Effector CD8-positive, alpha-beta T cell (primary cell): ENCODE results near the gene SNTG2.
"Not testable (repeated sequence)": the region's sequence is repeated elsewhere in the genome, so short reads cannot be mapped to it uniquely, and the experiment has no call there.

Experiments
- DNase-seq: peaks from one replicate; lab custom pipeline; 2025; lab: John Stamatoyannopoulos, UW

Gene SNTG2

DNA sequence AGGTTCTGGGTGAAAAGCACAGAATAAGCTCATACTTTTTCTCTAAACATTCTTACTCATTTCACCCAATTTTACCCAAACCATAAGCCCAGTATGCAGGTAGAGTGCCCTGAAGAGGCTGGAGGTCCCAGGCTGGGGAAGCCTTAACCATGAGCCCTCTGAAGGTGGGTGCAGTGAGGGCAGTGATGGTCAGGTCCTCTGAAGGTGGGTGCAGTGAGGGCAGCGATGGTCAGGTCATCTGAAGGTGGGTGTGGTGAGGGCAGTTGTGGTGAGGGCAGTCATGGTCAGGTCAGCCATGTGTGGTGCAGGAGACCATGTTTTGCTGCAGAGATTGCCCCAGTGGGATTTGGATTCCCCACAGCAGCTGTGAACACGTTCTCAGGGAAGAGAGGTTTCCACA, 148.8 kb downstream of the SNTG2 start:
- DNase-seq: no peak

DNA sequence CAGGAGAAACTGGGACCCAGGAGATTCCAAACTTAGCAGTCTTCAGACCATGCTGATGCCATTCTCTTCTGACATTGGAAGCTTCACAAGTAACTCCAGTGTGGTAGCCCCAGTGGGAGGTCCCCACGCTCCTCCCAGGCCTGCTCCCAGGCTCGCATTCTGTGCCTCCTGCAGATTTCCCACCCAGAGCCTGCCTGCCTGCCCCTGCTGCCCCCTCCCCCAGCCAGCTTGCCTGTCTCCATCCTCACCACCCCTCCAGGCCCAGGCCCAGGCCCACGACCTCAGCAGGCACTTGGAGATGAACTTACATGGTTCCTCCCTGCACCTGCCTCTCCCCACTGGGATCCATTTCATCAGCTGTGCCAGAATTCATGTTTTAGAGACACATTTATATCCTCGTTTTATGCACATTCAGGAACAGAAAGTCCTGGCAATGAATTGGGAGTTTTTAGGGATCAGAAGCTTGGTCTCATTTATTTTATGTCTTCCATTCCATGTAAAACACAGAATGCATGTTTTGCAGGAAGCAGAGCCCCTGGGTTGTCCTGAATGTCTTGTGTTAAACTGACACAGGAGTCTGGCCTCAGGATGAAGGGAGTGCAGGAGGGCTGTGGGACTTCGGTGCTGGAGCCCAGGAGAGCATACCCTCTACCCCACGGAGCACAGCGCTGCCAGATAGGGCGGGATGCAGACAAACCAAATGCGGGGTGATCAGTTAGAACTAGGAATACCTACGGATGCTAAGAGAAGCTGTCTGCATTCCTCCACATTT, 150.5 kb downstream of the SNTG2 start:
- no peak for DNase-seq

DNA sequence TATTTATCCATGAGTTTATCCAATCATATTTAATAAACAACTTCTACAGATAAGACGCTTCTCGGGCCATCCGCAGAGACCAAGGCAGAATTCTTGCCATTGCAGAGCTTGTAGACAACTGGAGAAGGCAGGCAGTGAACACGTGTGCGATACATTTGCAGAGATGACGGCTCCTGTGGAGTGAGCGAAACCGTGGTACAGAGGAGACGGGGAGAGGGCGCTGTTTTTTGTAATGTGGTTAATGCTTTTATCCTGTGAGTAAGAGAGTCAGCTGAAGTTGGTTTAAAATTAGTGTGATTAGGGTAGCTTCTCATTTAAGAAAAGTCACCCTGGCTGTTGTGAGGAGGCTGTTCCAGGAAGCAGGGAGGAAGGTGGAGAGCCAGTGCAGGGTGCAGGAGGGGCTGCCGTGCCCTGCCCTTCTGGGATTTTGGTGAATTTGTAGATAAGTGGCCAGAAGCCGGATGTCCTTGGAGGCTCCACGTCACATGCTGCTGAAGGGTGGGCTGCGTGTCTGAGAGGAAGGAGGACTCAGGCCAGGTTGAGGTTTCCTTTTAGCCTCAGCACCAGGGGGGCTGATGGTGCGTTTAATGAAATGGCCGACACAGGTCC, 151.4 kb downstream of the SNTG2 start:
- no peak for DNase-seq

DNA sequence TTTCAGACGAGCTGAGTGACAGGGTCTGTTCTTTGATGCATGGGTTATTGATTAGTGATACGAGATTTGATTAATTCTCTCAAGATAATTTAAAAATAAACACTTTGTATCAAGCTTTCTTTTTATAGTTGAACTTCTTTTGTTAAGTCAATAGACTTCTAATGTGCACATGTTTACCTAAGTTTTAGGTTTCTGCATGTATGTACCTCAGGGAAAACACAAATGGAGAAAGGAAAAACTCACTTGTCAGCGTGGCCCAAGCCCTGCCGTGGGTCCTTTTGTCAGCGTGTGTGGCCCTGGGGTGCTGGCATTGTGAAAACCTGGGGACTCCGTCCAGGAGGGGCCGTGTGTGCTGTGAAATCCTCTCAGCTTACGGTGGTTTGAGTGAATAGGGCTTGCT, 153.7 kb downstream of the SNTG2 start:
- DNase-seq: no peak

DNA sequence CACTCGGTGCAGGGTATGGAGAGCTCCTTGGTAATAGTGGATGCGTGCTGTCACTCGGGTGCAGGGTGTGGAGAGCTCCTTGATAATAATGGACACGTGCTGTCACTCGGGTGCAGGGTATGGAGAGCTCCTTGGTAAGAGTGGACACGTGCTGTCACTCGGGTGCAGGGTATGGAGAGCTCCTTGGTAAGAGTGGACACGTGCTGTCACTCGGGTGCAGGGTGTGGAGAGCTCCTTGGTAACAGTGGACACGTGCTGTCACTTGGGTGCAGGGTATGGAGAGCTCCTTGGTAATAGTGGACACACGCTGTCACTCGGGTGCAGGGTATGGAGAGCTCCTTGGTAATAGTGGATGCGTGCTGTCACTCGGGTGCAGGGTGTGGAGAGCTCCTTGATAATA, 155.7 kb downstream of the SNTG2 start:
- not testable (repeated sequence) for DNase-seq

DNA sequence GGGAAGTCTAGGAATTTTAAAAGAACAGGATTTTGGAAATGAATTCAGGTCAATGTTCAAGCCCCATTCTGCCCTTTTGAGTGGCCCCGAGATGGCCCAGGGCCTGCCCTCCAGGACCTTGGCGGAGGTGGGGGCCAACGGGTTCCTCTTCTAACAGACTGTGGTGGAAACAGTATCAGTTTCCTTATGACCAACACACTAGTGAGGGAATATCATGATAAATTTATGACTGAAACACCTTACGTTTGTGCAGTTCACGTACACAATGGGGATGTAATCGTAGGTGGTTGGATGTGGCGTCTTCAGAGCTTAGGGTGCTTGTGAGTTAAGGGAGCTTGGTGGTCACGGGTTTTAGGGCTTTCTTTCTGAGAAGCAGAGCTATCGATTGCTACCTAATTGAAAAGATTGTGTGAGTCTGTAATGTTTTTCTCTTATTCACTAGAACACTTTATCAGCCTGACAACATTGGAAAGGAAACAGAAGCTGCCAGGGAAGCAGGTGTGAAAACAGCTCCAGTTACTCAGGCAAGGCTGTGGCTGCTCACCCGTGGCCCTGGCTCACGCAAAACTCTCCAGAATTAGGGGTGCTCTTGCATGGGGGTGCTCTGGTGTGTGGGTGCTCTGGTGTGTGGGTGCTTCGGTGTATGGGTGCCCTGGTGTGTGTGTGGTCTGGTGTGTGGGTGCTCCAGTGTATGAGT, 165.3 kb downstream of the SNTG2 start:
- DNase-seq: no peak

DNA sequence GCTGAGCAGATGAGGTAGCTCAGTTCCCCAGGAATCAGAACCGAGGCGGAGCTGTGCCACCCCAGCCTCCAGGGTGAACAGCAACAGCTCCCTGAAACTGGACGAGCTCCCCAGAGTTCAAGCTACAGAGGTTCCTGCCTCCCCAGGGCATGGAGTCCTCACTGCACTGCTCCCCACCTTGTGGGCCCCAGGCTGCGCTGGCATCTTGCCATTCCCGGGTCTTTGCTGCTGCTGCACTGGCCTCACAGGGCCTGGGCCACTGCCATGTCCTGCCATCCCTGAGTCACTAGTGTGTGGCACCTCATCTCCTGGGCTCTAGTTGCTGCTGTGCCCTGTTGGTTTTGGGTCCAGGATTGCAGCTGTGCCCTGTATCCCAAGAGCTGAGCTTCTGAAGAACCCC, 166.9 kb downstream of the SNTG2 start:
- no peak for DNase-seq

DNA sequence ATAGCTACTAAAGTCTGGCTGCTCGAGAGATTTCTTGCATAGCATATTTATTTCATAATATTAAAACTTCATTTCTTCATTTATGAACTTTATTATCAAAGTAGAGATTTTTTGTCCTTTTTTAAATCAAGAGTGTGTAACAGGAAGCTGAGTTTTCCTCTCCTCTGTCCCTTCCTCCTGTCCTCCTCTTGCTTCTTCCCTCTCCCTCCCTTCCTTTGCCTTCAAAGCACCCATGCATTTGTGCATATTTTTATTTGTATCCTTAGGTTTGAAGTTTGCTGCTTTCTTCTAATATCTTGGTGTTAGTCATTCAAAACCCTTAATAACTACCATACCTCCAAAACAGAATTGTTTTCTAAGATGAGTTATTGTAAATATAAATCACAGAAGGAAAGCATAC, 174.6 kb downstream of the SNTG2 start:
- no peak for DNase-seq

DNA sequence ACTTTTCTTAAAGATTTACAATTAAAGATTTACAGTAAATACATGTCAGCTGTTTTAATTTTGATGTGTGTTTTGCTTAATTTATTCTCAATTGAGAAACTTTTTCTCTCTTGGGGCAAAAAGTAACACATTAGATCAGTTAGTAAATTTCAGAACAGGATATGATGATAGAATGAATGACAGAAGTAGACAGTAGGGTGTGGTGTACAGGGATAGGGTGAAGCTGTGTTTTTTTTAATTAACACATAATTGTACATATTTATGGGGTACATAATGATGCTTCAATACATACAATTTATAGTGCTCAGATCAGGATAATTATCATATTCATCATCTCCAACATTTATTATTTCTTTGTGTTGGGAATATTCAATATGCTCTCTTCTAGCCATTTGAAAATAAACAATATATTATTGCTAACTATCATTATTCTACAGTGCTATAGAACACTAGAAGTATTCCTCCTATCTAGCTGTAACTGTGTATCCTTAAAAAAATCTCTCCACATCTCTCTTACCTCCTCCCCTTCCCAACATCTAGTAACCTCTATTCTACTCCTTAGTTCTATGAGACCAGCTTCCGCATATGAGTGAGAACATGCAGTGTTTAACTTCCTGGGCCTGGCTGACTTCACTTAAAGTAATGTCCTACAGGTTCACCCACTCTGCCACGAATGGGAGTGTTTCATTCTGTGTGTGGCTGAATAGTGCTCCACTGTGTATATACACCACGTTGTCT, 175.2 kb downstream of the SNTG2 start:
- no peak for DNase-seq

DNA sequence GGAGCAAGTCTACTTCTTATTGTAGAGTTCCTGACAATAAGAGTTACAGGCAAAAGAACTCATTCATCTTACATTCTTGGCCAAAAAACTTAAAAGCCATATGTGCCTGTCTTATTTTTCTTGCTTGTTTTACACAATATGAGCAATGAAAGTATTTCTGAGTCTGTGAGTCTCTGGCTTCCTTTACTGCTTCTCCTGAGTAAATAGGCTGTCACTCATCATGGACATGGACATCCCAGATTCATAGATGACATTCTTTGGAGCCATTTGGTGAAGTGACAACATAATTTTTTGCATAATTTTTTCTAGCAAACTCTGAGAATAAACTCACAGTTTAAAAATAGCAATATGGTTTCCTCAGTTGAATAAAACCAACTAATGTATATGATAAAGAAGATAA, 179.3 kb downstream of the SNTG2 start:
- no peak for DNase-seq

DNA sequence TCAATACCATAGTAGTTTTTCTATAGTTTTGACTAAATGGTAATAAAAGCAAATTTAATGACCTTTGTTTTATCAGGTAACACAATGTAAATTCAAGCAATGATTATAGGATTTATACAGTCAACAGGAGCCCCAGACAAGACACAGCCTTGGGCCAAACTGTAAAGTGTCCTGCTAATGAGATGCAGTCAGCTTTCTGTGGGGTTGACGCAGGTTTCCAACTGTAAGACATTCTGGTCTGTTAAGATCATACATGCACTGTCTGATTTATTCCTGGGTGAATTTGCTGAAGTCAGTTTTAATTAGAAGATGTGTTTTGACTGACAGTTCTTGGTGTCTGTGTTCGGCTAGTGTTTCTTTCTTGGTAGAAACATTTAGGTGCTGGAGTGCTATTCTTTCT, 180.3 kb downstream of the SNTG2 start:
- DNase-seq: no peak

DNA sequence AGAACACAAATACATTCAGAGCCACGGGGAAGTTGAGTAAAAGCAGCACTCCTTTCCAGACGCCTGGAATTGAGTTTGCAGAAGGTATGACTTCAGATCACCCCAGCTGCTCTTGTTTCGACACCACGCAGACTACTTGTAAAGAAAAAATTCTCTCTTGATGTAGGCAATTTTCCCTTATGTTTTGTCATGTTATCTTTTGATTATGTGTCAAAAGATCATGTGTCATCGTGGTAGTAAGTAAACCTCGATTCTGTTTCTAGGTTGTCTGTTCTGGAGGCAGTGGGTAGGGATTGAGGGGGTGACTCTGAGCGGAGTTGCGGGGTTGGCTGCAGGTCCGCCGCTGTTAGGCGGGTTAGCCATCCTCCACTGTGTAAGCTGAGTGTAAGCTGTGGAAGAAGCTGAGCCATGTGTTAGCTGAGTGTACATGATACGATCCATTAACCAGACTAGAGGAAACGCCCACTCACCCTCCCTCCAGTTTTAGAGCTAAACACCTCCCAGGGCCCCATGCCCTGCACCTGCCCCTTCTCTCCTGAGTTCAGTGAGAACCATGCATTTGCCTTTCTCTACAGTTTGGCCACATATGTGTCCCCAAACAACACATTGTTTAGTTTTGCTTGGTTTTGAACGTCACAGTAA, 181.8 kb downstream of the SNTG2 start:
- no peak for DNase-seq

DNA sequence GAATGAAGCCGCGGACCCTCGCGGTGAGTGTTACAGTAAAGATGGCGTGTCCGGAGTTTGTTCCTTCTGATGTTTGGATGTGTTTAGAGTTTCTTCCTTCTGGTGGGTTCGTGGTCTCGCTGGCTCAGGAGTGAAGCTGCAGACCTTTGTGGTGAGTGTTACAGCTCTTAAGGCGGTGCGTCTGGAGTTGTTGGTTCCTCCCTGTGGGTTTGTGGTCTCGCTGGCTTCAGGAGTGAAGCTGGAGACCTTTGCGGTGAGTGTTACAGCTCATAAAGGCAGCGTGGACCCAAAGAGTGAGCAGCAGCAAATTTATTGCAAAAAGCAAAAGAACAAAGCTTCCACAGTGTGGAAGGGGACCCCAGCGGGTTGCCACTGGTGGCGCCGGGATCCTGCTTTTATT, 183.2 kb downstream of the SNTG2 start:
- DNase-seq: not testable (repeated sequence)

DNA sequence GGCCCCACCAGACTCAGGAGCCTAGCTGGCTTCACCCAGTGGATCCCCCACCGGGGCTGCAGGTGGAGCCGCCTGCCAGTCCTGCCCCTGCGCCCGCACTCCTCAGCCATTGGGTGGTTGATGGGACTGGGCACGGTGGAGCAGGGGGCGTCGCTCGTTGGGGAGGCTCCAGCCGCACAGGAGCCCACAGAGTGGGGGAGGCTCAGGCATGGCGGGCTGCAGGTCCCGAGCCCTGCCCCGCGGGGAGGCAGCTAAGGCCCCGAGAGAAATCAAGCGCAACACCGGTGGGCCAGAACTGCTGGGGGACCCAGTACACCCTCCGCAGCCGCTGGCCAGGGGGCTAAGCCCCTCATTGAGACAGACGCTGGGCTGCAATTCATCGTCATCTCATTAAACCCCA, 184.0 kb downstream of the SNTG2 start:
- no peak for DNase-seq

DNA sequence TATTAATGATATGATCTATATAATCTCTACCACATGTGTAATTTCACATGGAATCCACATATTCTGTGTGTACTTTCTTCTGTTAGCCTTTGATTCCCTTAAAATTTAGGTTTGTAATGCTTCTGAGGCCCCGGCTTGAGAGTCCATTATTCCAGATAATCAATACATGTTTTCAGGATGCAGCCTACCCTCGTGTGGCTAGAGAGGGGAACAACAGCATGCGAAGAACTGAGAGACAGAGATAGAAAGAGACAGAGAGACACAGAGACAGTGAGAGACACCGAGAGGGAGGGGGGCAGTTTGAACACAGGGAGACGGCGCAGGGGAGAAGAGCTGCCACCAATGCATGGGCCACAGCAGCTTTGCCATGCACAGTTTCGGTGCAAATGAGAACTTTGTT, 185.4 kb downstream of the SNTG2 start:
- no peak for DNase-seq

DNA sequence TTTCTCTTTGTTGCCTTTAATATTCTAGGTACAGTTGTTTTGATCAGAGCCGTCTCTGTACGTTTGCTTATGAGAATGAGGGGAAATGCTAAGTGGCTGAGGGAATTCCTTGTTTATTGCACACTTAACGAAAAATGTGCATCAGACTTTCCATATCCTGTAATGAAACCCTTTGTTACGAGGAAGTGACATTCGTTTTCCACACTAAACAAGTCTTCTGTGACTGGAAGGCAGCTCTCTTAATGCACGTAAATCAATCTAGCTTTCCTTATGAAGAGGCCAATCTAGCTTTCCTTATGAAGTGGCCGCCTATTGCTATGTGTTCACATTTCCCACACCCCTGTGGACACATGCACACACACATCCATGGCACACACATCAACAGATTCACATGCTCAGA, 186.2 kb downstream of the SNTG2 start:
- DNase-seq: no peak

DNA sequence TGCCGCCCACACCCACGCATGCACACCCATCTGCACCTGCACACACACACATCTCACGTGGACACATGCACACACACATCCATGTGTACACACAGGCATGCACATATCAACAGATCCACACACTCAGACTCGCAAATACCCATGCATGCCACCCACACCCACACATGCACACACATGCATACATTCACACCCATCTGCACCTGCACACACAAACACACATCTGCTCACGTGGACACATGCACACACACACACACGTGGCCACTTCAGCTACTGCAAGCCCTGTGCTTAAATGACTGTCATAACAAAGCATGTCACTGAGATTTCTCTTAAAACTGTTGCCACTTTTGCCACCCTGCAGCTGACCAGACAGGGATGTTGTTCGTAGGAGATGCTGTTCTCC, 186.6 kb downstream of the SNTG2 start:
- DNase-seq: no peak

DNA sequence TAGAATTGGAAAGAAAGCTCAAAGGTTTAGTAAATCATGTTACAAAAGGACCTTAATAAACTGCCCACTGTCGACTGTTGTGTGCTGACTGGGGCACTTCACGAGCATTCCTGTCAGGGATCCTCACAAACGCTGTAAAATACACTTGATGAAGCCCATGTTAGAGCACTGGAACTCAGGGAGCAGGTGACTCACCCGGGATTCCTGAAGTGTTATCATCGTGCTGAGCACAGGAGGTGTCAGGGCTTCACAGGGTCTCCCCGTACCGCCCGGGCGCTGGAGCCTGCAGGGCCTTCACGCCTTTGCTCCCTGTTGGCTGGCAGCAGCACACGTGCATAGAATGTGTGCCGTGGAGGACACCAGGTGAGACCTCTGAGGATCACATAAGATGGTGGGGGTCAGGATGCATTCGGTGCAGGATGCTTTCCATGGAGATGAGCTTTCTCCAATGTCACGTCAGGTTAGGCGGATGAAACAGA, 187.3 kb downstream of the SNTG2 start:
- no peak for DNase-seq

DNA sequence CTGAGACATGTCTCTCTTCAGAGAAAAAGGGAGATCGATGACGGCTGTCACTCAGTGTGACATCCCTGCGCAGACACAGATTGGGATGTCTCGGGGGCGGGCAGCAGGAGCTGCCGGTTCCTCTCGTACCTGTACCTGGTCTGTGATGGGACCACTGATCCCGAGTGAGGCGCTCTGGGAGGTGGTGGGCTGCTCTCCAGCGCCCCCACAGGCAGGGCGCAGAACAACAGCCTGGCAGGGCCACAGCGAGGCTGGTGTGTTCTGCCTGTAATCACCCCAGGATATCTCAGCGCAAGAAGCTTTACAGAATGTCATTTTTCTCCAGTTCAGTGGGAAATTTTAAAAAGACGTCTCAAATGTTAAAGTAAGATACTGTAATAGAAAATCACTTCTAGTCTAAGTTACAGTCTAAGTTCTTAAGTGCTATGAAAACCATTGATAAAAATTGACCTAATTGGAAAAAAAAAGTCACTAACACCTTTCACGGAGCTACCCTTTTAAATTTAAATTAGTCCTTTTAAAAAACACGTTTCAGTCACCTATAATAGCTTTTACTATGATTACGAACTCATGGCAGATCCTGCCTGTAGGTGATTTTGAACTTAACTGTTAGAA, 189.8 kb downstream of the SNTG2 start:
- DNase-seq: peak; percentile 27

DNA sequence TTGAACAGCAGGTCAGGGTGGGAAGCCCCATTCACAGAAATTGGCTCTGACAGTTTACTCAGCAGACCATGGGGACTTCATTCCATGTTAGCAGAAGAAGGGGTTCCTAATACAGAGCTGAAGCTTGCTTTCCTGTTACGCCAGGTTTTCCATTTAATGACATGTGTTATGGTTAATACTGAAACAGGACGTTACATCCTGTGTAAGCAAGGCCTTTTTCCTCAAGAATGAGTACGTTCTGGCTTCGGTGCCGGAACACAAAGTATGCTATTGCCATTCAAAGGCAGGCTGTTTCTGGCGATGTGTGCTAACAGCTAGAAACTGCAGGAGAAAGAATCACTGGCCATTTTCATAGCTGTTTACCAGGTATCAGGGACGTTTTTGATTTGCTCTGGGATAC, 190.4 kb downstream of the SNTG2 start:
- DNase-seq: no peak

DNA sequence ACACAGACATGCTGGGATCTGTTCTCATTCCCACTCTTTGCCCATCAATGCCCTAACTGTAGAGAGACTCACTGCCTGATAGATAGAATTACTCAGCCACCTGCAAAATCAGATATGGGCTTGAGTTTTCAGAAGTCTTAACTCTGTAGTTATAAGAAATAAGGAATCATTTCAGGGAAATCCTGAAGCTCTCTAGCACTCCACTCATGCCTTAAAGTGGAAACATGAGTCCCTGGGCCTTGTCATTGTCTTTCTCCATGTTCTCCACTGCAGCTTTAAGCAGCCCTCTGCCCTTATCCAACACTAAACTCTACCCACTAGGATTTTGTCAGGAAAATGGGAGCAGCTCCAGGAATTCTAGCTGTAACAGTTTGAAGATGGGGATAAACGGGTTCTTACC, 192.5 kb downstream of the SNTG2 start:
- no peak for DNase-seq
